Measurements from ENCODE around the gene PLAC8L1.

The PLAC8L1 gene

DNA sequence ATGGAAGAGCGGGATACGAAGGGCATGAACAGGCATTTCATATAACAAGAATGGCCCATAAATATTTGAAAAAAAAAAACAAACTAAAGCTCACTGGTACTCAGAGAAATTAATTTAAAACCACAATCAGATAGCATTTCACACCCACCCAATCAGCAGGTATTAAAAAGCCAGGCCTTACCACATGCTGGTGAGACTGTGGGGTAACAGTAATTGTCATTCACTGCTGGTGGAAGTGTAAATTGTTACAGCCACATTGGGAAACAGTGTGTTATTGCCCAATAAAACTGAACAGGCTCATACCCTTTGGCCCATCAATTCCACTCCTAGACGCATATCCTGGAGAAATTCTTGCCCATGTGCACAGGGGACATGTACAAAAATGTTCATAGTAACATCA is 66.0 kb downstream of the PLAC8L1 start:
- TF ChIP-seq SIN3A (IDR thresholded peaks at IDR 0.05; ENCODE audit: borderline replicate concordance, insufficient read depth, low read length) (no peak), FOXP2 (optimal IDR thresholded peaks at IDR 0.05; ENCODE audit: borderline replicate concordance, extremely low read depth, extremely low read length, insufficient read depth) (no peak), POLR2AphosphoS5 (IDR thresholded peaks at IDR 0.05; ENCODE audit: low read depth, low read length) (no peak), TAF1 (IDR thresholded peaks at IDR 0.05; ENCODE audit: borderline replicate concordance, insufficient read depth, low read length) (no peak)
- TF ChIP-seq, protein P1, sequence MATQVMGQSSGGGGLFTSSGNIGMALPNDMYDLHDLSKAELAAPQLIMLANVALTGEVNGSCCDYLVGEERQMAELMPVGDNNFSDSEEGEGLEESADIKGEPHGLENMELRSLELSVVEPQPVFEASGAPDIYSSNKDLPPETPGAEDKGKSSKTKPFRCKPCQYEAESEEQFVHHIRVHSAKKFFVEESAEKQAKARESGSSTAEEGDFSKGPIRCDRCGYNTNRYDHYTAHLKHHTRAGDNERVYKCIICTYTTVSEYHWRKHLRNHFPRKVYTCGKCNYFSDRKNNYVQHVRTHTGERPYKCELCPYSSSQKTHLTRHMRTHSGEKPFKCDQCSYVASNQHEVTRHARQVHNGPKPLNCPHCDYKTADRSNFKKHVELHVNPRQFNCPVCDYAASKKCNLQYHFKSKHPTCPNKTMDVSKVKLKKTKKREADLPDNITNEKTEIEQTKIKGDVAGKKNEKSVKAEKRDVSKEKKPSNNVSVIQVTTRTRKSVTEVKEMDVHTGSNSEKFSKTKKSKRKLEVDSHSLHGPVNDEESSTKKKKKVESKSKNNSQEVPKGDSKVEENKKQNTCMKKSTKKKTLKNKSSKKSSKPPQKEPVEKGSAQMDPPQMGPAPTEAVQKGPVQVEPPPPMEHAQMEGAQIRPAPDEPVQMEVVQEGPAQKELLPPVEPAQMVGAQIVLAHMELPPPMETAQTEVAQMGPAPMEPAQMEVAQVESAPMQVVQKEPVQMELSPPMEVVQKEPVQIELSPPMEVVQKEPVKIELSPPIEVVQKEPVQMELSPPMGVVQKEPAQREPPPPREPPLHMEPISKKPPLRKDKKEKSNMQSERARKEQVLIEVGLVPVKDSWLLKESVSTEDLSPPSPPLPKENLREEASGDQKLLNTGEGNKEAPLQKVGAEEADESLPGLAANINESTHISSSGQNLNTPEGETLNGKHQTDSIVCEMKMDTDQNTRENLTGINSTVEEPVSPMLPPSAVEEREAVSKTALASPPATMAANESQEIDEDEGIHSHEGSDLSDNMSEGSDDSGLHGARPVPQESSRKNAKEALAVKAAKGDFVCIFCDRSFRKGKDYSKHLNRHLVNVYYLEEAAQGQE (IDR thresholded peaks at IDR 0.05; ENCODE audit: insufficient read depth in 1 of 2, low read depth in 2 of 2, low read length in 2 of 2) = no peak

DNA sequence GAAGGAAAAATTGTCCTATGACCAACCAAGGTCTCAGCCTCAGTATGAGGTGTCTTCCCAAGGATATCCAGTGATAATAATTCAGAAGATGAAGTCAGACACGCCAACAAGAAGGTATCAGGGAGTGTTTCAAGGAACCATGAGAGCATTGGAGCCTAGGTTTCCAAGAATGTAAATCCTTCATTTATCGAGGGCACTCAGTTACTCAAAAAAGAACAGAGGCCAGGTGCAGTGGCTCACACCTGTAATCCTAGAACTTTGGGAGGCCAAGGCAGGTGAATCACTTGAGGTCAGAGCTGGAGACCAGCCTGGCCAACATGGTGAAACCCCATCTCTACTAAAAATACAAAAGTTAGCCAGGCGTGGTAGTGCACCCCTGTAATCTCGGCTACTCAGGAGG is 70.8 kb downstream of the PLAC8L1 start:
- TF ChIP-seq SIN3A (IDR thresholded peaks at IDR 0.05; ENCODE audit: borderline replicate concordance, insufficient read depth, low read length) = no peak
- no peak for TF ChIP-seq TAF1 (IDR thresholded peaks at IDR 0.05; ENCODE audit: borderline replicate concordance, insufficient read depth, low read length)
- TF ChIP-seq FOXP2 (optimal IDR thresholded peaks at IDR 0.05; ENCODE audit: borderline replicate concordance, extremely low read depth, extremely low read length, insufficient read depth) = no peak
- TF ChIP-seq, protein P1 (IDR thresholded peaks at IDR 0.05; ENCODE audit: insufficient read depth in 1 of 2, low read depth in 2 of 2, low read length in 2 of 2) = no peak
- no peak for TF ChIP-seq POLR2AphosphoS5 (IDR thresholded peaks at IDR 0.05; ENCODE audit: low read depth, low read length)

Data from PFSK-1 (cell line).